Left forelimb (tissue), 1 donor: ENCODE data around the gene ANKS1B.
"Not testable (repeated sequence)": the region's sequence is repeated elsewhere in the genome, so short reads cannot be mapped to it uniquely, and the experiment has no call there.

Experiments
- DNase-seq: peaks from one replicate; pipeline ENCODE4 v3.0.0-alpha.2; 2018; ENCODE audit warnings: low spot score

Gene ANKS1B

DNA sequence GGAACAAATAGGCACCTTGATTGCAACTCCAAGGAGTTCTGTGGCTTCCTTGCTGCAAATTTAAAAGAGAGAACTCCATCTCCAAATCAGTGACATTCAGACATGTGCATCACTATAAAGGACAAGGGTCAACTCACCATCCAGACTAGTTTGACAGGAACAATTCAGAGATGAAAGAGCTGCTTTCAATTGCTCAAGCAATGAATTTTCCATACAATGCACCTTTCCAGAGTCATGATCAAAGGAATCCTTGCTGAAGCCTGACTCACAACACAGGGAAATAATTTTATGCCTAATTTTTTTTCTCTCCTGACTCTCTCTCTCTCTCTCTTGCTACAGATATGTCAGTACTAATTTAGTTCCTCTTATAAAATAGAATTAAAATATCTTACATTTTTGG lies 717.7 kb downstream of the ANKS1B start:
- DNase-seq, result no peak

DNA sequence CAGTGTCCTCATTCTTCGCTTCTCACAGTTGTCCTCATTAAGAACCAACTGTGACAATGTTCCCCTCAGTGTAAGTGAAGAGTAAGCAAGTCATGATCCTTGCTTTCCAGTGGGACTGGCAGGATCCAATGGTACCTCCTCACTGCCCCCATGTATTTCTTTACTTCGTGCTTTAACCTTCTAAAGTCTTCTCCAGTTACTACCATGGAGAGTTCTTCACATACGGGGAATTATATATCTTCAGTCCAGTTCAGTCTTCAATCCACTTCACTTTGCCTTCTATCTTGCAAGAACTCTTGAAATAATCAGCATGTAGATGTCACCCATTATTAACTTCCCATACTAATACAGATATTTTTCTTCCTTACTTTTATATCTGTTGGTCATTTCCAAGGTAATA lies 719.1 kb downstream of the ANKS1B start:
- DNase-seq, result no peak

DNA sequence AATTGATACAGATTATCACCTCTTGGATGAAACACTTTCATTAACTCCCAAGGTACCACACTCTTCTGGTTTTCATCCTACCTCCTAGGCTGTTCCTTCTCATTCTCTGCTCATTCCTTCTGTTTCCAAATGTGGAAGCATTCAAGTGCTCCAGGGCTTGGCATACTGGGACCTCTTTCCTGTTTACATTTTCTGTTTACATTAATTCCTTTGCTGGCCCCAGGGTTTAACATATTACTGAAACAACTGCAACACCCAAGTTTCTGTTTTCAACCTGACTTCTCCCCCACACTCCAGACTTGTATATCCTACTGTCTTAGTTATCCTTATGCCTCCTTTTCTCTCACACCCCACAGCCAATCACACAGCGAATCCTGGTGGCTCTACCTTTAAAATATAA lies 723.5 kb downstream of the ANKS1B start:
- DNase-seq, result no peak

DNA sequence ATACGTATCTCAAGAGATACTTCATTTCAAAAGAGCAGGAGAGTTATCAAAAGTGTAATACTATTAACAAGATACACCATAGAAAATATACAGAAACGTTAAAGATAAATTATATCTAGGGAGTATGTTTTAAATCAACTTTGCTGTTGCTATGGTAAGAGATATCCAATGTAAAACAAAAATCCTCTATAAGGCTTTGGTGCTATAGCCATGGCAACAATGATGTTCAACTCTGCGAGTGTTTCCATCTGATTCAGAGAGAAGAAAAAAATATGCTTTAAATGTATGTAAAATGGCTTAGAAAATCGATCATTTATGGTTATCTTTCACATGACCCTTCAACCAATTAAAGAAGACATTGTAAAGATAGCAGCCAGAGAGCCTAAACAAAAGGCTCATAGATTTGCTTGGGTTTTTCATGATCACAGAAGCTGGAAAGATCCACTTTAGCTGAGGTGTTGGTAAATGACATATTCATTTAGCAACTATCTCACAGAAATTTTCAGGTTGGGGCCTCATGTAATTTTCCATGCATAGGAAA lies 724.2 kb downstream of the ANKS1B start:
- no peak for DNase-seq

DNA sequence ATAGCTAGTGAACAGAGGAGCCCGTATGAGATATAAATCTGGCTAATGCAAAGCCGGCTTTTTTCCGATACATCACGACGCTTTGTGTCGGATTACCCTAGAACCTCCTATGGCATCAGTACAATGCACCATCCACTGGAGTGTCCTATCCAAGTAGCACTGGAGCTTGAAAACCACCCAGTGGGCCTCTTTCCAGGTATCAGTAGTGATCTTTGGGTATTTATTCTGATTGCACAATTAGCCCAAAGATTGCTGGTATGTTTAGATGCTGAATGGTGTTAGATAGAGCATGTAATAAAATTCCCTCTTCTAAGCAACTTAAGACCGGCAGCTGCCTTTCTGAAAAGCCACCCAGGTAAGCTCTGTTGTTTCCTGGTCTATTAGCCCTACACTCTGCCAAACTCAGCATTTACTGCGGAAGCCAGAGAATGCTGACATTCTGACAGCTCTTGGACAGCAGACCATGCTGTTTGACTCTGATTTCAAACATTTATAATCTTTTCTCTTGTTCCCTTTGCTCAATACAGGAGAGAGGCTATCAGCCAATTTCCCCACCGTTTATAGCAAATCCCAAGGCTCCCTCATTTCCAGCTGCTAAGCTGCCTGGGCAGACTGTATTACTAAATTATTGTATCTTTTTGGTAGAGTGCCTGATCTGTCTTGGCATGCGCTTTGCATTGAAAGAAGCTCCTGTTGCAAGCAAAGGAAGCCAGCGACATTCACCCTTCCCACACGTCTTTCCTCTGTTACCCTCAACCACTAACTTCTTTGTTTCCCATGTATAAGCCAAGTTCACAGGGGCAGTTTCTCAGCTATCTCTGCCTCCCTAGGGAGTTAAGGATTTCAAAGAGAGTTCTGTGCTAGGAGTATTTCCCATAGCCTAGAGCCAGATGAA lies 725.4 kb downstream of the ANKS1B start:
- no peak for DNase-seq

DNA sequence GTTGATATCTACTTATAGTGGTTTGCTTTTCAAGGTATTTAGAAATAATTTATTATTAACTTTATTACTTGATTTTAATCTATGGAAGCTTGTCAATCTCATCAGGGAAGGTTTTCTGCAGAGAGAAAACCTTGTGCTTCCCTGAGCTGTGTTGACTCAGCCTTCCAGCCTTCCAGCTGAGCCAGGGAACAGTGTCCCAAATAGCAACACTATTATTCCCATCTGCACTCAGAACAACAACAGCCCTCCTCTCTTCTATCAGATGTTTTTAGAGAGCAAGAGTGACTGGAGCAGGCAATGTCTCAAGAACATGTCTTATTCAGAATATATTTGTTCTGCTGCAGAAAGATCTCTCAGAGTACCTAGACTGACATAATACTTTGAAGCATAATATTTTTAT lies 727.1 kb downstream of the ANKS1B start:
- DNase-seq, result no peak

DNA sequence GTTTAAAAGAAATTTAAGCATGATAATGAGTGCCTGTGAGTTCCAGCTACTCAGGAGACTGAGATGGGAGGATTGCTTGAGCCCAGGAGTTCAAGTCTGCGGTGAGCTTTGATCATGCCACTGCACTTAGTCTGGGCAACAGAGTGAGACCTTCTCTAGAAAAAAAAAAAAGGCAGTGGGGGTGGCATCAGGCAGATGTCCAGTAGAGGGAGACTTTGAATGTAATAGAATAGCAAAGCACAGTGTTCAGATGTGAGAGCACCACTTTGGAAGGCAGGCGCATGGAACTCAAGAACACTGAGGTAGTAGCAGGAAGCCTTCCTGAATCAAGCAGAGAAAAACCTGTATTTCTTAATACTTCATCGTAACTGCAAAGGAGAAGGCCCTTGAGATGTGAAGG lies 731.7 kb downstream of the ANKS1B start:
- DNase-seq, result no peak

DNA sequence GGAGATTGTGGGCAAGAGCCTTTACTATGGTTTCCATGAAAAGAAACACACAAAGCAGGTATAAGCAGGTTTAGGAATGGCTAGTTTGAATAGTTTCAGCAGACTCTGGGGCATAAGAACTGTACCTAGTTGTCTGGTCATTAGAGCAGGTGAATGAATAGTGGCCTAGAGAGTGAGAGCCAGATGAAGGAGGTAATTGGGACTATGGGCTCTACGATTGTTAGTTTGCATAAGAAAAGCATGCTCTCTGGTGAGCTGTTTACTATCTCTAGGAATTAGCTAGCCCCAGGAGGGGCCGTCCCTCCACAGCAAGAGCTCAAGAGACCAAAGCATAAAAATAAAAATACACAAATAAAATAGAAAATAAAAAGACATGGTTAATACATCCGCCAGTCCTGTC lies 734.6 kb downstream of the ANKS1B start:
- DNase-seq, result no peak

DNA sequence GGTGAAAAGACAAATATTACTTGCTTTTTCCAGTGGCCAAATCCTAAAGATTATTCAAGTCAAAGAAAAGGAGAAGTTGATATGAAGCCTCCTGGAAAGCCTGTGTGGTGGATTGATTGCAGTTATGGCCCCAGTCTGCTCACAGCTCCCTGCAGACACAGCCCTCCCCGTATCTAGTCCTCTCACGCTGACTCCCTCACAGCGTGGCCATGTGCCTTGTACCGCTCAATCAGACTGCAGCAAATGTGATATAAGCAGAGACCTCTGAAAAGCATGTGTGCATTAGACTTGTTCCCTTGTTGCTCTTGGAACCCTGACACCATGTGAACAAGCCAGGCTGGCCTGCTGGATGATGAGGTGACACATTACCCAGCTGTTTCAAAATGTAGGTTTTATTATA lies 735.2 kb downstream of the ANKS1B start:
- DNase-seq, result no peak

DNA sequence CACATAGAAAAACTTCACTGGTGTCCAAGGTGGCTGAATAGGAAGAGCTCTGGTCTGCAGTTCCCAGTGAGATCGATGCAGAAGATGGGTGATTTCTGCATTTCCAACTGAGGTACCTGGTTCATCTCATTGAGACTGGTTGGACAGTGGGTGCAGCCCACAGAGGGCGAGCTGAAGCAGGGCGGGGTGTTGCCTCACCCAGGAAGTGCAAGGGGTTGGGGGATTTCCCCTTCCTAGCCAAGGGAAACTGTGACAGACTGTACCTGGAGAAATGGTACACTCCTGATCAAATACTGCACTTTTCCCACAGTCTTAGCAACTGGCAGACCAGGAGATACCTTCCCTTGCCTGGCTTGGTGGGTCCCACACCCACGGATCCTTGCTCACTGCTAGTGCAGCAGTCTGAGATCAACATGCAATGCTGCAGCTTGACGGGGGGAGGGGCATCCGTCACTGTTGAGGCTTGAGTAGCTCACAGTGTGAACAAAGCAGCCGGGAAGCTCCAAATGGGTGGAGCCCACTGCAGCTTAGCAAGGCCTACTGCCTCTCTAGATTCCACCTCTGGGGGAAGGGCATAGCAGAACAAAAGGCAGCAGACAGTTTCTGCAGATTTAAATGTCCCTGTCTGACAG lies 746.7 kb downstream of the ANKS1B start:
- not testable (repeated sequence) for DNase-seq

DNA sequence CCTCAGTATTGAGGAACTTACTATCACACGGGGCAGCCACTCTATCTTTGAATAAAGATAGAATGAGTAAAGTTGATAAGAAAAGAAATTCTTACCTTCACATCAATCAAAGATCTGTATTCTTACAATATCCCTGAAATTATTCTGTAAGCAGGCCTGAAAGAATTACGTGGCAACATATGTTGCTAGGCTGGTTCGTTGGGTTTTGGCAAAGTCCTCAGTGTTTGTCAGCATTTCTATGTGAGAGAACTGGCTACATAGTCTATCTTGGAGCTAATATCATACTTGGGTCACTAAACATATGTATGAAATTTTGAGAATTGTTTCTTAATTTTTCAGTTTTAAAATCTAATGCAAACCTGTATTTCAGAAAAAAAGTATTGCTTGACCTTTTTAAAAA lies 749.4 kb downstream of the ANKS1B start:
- DNase-seq, result no peak

DNA sequence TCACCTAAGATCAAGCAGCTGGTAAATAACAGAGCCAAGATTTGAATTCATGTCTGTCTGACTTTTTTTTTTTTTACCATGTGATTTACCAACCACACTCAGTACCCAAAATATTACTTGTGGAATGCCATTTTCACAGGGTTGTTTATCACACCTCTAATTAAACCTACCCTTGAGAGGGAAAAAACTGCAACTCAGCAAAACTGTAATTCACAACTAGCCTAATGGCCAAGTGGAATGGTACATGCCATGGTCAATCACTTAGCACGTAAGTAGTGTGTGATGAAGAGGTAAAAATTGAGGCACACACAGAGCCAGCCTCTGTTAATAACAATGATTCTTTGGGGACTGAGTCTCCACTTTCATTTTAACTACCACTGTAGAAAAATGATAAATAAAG lies 750.0 kb downstream of the ANKS1B start:
- DNase-seq, result no peak

DNA sequence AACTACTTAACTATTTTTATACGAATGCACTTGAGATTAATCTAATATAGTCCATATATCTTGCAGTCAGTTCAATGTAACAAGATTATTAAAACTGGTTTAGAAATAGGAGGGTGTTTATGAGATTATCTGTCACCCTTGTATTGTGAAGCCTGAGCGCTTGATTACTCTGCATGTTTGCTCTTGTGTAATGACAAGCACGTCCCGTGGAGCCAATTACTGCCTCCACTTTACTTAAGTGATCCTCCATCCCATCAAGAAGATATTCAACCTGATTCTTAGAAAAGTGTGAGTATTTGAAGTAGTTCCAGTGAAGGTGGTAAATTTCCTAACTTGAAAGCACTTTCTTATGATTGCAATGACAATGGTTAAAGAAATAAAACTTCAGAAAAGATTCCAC lies 752.4 kb downstream of the ANKS1B start:
- DNase-seq, result no peak

DNA sequence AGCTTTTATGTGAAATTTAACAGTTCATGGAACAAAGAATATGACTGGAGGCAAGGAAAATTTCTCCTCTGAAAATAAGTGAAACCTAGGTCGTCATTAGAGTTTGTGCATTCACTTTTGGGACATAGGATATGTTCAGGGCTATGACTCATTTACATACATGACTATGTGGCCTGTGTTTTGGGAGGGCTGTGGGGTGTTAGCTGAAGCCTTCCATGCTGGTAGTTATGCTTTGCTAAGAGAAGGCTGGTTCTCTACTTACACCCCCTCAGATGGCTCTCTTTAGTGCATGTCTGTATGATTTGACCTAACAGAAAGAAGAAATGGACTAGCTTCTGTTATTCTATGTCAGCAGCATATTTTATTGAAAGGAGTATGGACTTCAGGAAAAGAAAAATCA lies 753.7 kb downstream of the ANKS1B start:
- no peak for DNase-seq

DNA sequence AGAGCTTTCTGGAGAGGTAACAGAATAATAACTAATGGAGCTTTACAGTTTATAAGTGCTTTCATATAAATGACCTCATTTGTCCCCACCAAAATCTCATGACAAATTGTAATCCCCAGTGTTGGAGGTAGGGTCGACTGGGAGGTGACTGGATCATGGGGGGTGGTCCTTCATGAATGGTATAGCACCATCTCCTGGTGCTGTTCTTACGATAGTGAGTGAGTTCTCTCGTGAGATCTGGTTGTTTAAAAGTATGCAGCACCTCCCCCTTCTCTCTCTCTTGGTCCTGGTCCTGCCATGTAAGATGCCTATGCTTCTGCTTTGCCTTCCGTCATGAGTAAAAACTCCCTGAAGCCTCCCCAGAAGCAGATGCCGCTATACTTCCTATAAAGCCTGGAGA lies 760.5 kb downstream of the ANKS1B start:
- no peak for DNase-seq

DNA sequence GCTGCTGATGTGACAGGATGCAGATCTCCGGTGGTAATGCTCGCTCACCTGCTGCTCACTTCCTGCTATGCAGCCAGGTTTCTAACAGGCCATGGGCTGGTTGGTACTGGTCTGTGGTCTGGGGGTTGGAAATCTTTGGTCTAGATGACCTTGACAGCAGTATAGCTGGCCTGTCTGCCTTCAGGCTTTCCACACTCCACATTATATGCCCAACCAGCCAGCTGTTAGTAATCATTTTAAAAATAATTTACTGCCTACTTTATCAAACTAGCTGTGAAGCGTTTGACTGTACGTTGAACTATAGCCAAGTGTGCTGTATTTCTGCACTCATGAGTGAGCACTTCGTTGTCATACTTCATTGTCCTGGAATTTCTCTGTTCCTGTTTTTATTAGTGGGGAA lies 761.2 kb downstream of the ANKS1B start:
- DNase-seq, result no peak

DNA sequence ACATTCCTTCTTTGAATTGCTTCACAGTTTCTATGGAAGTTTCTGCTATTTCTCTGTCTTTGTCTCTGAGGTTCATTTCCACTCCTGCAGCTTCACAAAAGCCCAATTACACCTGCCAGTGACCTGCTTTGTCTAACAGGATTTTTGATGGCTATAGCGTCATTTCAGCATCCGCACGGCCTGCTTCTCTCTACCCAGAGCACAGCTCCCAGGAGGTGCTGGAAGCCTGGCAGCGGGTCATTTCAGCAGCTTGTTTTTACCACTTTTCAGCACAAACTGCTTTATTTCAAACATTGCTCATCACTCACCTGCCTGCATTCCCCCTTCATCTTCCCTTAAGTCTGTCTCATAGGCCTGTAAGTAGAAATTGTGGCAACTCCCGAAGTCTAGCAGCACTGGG lies 771.7 kb downstream of the ANKS1B start:
- no peak for DNase-seq

DNA sequence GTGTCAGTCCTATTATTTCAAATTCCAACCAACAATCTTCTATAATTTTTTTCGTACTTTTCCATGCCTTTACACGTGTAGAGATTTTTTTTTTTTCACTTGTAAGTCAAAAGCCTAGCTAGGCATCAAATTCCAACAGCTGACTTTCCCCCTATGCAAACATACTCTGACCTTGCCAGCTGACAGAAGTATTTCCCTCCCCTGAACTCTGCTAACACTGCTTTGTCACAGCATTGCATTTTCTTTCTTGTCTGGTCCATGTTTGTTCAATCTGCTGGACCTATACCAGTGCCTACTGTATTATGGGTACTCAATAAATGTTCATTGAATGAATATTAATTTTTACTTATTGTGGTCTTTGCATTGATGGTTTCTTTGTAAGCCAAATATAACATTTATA lies 772.5 kb downstream of the ANKS1B start:
- no peak for DNase-seq

DNA sequence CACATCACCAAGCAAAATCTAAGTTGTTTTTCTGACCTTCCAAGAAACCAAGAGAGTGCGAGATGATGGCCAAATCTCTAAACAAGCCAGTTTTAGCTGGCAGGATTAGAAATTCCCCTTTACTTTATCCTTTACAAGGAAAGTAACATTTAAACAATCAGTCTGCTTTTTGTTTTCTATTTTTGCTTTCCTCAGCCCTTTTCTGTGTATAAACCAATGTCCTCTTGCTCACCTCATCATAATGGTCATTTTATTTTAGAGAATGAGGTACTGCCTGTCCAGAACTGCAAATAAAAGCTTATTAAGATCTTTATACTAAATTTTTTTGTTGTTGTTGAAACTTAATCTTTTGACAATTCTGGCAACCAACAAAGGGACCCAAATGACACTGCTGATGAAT lies 779.6 kb downstream of the ANKS1B start:
- no peak for DNase-seq

DNA sequence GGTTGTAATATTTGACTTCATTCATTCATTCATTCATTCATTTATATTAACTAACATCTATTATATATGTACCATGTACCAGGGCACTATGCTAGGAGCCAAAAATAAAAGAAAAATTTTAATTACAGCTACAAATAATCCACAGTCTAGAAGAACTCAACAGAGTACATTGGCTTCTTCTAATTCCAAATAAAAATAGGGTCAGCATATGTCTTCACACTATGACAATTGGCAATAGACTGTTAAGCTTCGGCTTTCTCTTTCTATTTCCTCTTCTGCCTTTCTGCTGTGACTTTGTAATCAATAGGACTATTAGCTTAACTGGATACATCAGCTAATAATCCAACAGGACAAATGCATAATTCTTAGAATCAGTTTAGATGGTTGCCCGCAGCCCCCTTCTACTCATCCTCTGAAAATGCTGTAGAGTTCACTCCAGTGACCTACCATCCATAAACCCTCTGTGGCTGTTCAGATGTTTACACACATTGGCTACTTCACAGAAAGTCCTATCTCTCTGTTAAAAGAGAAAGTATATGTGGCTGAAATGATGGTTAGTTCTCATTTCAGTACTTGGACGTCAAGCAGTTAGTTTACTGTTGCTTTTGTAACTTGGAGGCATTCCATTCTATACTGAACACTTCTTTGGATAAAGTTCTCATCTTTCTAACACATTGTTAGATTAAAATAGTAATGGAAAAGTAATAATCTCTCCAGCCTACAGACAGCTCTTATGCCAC lies 782.7 kb downstream of the ANKS1B start:
- no peak for DNase-seq

DNA sequence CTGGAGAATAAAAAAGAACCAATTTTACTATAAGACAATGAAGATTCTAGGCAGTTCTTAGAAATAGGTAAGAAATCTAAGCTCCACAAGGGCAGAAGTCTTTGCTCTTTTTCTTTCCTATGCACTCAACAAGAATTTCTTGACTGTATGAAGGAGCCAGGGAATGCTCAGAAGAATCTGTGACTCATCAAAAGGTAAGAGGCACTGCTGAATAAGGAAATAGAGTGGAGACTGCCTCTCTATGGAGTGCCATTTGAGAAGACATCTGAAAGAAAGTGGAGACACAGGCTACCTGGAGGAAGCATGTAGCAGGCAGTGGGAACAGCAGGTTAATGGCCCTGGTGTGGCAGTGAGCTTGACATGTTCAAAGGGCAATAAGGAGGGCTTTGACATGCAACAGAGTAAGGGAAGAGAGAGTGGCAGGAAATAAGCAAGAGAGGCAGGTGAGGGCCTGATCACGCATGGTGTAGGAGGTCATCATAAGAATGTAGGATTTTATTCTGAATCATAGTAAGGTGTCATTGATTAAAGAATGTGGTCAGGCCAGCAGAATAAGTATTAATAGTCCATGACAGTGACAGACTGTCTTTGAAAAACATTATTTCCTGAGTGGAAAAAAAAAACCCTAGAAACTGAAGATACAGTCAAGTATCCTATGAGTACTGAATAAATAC lies 783.9 kb downstream of the ANKS1B start:
- DNase-seq, result no peak

DNA sequence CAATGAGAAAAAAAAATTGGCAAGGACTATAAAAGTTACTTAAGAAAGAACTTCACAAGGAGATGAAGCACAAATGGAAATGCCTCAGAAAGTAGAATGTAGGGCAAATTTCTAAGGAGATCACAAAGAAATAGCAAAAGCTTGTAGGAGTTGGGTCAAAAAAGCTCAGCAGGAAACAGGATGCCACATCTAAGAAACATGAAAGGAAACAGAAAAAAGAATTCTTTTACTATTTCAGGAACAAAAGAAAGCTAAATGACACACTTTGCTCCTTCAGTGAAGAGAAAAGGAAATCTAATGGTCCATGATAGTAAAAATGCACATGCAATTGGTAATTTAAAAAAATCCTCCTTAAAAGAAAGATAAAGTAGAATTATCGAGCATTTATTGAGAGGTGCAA lies 789.3 kb downstream of the ANKS1B start:
- DNase-seq, result no peak
